Measurements from ENCODE around the gene ALX3.
A peak's percentile ranks its signal among the peaks of the same experiment; 100 is the strongest.

ALX3 gene

GRCh38 chr1:110060662-110061060, 9.8 kb downstream of the ALX3 start:
- in situ Hi-C loops (cut with MboI; ENCODE audit: low pct_unique_long_range_greater_than_20kb, low sequenced_read_pairs, unreplicated experiment), result no loop called here
- no peak for DNase-seq (ENCODE audit: low spot score)
- no peak for TF ChIP-seq CTCF (IDR thresholded peaks at IDR 0.05; ENCODE audit: extremely low read depth, insufficient read depth, missing control alignments)

GRCh38 chr1:110060034-110060661, 10.3 kb downstream of the ALX3 start:
- in situ Hi-C loops (cut with MboI; ENCODE audit: low pct_unique_long_range_greater_than_20kb, low sequenced_read_pairs, unreplicated experiment), result no loop called here
- TF ChIP-seq CTCF (IDR thresholded peaks at IDR 0.05; ENCODE audit: extremely low read depth, insufficient read depth, missing control alignments), result peak; percentile 86
- peak; percentile 67 for DNase-seq (ENCODE audit: low spot score)

GRCh38 chr1:110059133-110059863, 11.2 kb downstream of the ALX3 start:
- no peak for DNase-seq (ENCODE audit: low spot score)
- TF ChIP-seq CTCF (IDR thresholded peaks at IDR 0.05; ENCODE audit: extremely low read depth, insufficient read depth, missing control alignments), result no peak
- in situ Hi-C loops (cut with MboI; ENCODE audit: low pct_unique_long_range_greater_than_20kb, low sequenced_read_pairs, unreplicated experiment), result no loop called here

- in situ Hi-C loops (cut with MboI; ENCODE audit: low pct_unique_long_range_greater_than_20kb, low sequenced_read_pairs, unreplicated experiment), result no loop called here
- TF ChIP-seq CTCF (IDR thresholded peaks at IDR 0.05; ENCODE audit: extremely low read depth, insufficient read depth, missing control alignments), result no peak
- DNase-seq (ENCODE audit: low spot score), result no peak
Observed at GRCh38 chr1:110058591-110058990, 11.9 kb downstream of the ALX3 start.

GRCh38 chr1:110057963-110058518, 12.4 kb downstream of the ALX3 start:
- no peak for DNase-seq (ENCODE audit: low spot score)
- TF ChIP-seq CTCF (IDR thresholded peaks at IDR 0.05; ENCODE audit: extremely low read depth, insufficient read depth, missing control alignments), result no peak
- in situ Hi-C loops (cut with MboI; ENCODE audit: low pct_unique_long_range_greater_than_20kb, low sequenced_read_pairs, unreplicated experiment), result no loop called here

- no peak for TF ChIP-seq CTCF (IDR thresholded peaks at IDR 0.05; ENCODE audit: extremely low read depth, insufficient read depth, missing control alignments)
- DNase-seq (ENCODE audit: low spot score), result no peak
- in situ Hi-C loops (cut with MboI; ENCODE audit: low pct_unique_long_range_greater_than_20kb, low sequenced_read_pairs, unreplicated experiment), result no loop called here
Observed at GRCh38 chr1:110056776-110057175, 13.7 kb downstream of the ALX3 start.

Data from GM13977 (cell line).